Muscle layer of colon (tissue), 2 donors: Measurements from ENCODE around the gene SEC23IP.
"Not testable (repeated sequence)": the region's sequence is repeated elsewhere in the genome, so short reads cannot be mapped to it uniquely, and the experiment has no call there.

Experiments
- H3K27ac ChIP-seq: one replicate; pipeline ENCODE4 v1.7.0; 2013; ENCODE audit warnings: low read depth, mild to moderate bottlenecking, low read length, moderate library complexity
- H3K27me3 ChIP-seq, 2 donors: one replicate each; pipeline ENCODE4 v1.7.0; 2013; ENCODE audit warnings: low read length in 2 of 2, mild to moderate bottlenecking in 2 of 2; ENCODE audit not compliant: insufficient read depth in 2 of 2, control insufficient read depth in 1 of 2
- H3K36me3 ChIP-seq: one replicate; pipeline ENCODE4 v1.7.0; 2013; ENCODE audit warnings: mild to moderate bottlenecking, low read length; ENCODE audit not compliant: insufficient read depth
- H3K4me1 ChIP-seq: one replicate; pipeline ENCODE4 v1.7.0; 2013; ENCODE audit warnings: mild to moderate bottlenecking, low read length; ENCODE audit not compliant: insufficient read depth
- H3K4me3 ChIP-seq, 2 donors: one replicate each; pipeline ENCODE4 v1.7.0; 2013; ENCODE audit warnings: low read length in 2 of 2, low read depth in 1 of 2, mild to moderate bottlenecking in 1 of 2, moderate library complexity in 1 of 2
- H3K9ac ChIP-seq: one replicate; pipeline ENCODE4 v1.7.0; 2013; ENCODE audit warnings: low read length
- H3K9me3 ChIP-seq: one replicate; pipeline ENCODE4 v1.7.0; 2013; ENCODE audit warnings: mild to moderate bottlenecking, low read length
- donor health status: abdominal sarcoma.
- donor health status: Adenocarcinoma of cecum.

The SEC23IP gene

DNA sequence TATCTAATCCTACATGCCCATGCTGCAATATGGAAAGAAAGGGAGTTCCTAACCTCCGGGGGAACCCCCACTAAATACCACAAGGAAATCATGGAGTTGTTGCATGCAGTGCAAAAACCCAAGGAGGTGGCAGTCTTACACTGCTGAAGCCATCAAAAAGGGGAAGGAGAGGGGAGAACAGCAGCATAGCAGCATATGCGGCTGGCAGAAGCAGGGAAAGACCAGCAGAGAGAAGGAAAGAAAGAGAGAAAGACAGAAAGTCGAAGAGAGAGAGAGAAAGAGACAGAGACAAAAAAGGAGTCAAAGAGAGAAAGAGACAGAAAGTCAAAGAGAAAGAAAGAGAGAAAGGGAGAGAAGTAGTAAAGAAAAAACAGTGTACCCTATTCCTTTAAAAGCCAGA, 3.8 kb upstream of the SEC23IP start:
- H3K27me3 ChIP-seq, H3K27ac ChIP-seq, H3K36me3 ChIP-seq, H3K4me3 ChIP-seq, H3K9me3 ChIP-seq, H3K9ac ChIP-seq: not testable (repeated sequence)
- H3K4me1 ChIP-seq, result peaks cover 12% of the 10 kb centered on the region

- H3K4me1 ChIP-seq, result peaks cover 17% of the 10 kb centered on the region
- H3K9ac ChIP-seq, H3K27me3 ChIP-seq, H3K4me3 ChIP-seq, H3K9me3 ChIP-seq, H3K36me3 ChIP-seq, H3K27ac ChIP-seq: not testable (repeated sequence)
These were observed 3.3 kb upstream of the SEC23IP start for GRCh38 chr10:119889201-119889600.

- H3K4me3 ChIP-seq, H3K9ac ChIP-seq, H3K27me3 ChIP-seq, H3K27ac ChIP-seq, H3K9me3 ChIP-seq, H3K36me3 ChIP-seq: not testable (repeated sequence)
- peaks cover 23% of the 10 kb centered on the region for H3K4me1 ChIP-seq
These were observed 2.2 kb upstream of the SEC23IP start for GRCh38 chr10:119890307-119890706.

DNA sequence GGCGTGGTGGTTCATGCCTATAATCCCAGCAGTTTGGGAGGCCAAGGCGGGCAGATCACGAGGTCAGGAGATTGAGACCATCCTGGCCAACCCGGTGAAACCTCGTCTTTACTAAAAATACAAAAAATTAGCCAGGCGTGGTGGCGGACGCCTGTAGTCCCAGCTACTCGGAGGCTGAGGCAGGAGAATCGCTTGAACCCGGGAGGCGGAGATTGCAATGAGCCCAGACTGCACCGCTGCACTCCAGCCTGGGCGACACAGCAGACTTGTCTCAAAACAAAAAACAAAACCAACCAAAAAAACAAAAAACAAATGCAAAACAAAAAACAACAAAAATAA, 712 bp upstream of the SEC23IP start:
- H3K9ac ChIP-seq, H3K9me3 ChIP-seq, H3K27me3 ChIP-seq, H3K36me3 ChIP-seq: not testable (repeated sequence)
- H3K4me3 ChIP-seq, result peak overlapping the region; percentile 66 to 93
- peak overlapping the region; percentile 66 for H3K27ac ChIP-seq
- peaks cover 38% of the 10 kb centered on the region for H3K4me1 ChIP-seq

GRCh38 chr10:119893074-119893473, 544 bp downstream of the SEC23IP start:
- H3K27ac ChIP-seq, result peak overlapping the region; percentile 66
- no peaks in the 10 kb centered on the region for H3K9me3 ChIP-seq
- H3K27me3 ChIP-seq, result no peaks in the 10 kb centered on the region
- peak overlapping the region; percentile 93 for H3K9ac ChIP-seq
- peaks cover 6% of the 10 kb centered on the region for H3K36me3 ChIP-seq
- H3K4me3 ChIP-seq, result peak overlapping the region; percentile 69 to 93
- H3K4me1 ChIP-seq, result peaks cover 44% of the 10 kb centered on the region

GRCh38 chr10:119893845-119894427, 1.4 kb downstream of the SEC23IP start:
- H3K4me1 ChIP-seq, result peaks cover 44% of the 10 kb centered on the region
- no peak overlapping the region for H3K9ac ChIP-seq
- H3K27ac ChIP-seq, result no peak overlapping the region
- peak overlapping the region in 1 of 2 donors; percentile 93 for H3K4me3 ChIP-seq
- H3K9me3 ChIP-seq, result no peaks in the 10 kb centered on the region
- H3K27me3 ChIP-seq, result no peaks in the 10 kb centered on the region
- H3K36me3 ChIP-seq, result peaks cover 14% of the 10 kb centered on the region

- H3K36me3 ChIP-seq, result peaks cover 16% of the 10 kb centered on the region
- H3K9me3 ChIP-seq, result no peaks in the 10 kb centered on the region
- no peak overlapping the region for H3K4me3 ChIP-seq
- no peak overlapping the region for H3K9ac ChIP-seq
- peaks cover 44% of the 10 kb centered on the region for H3K4me1 ChIP-seq
- no peak overlapping the region for H3K27ac ChIP-seq
- no peaks in the 10 kb centered on the region for H3K27me3 ChIP-seq
These were observed 3.6 kb downstream of the SEC23IP start for GRCh38 chr10:119896061-119896655.

DNA sequence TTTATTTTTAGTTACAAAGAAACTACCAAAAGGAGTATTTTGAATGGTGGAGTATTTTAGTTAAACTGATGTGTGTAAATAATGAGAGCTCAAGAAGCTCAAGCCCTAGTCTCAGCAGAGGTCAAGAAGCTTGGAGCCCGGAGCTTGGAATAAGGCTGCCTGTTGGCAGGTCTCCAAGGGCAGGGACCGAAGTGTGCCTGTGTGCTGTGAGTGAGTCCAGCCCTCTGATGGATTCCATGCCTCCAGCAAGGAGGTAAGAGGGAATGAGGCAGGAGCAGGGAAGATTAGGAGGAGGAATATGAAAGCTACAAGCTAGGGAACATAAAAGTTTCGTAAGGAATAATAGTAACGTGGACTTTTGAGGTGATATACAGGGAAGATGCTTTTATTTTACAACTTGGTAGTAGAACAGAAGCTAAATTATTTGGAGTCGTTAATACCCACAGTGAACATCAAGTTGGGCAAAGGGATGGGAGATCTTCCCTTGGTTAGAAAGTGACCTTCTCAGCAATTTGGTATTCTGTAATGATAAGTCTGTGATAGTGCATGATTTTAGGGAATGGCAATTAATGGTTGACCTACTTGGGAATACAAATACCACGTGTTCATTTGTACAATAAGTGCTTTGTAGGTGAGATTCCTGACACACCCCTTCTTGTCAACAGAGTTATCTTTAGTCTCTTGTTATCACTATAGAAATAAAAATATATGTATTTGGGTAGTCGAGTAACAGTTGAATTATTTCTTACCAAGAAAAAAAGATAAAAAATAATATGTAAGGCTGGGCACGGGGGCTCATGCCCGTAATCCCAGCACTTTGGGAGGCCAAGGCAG, 4.6 kb downstream of the SEC23IP start:
- peaks cover 38% of the 10 kb centered on the region for H3K4me1 ChIP-seq
- H3K27ac ChIP-seq, result no peak overlapping the region
- no peaks in the 10 kb centered on the region for H3K27me3 ChIP-seq
- no peak overlapping the region for H3K4me3 ChIP-seq
- H3K36me3 ChIP-seq, result peaks cover 16% of the 10 kb centered on the region
- no peak overlapping the region for H3K9ac ChIP-seq
- H3K9me3 ChIP-seq, result no peaks in the 10 kb centered on the region

GRCh38 chr10:119898577-119898976, 6.0 kb downstream of the SEC23IP start:
- Histone ChIP-seq H3K36me3 (peaks cover 26% of the 10 kb centered on the region), H3K4me1 (peaks cover 33% of the 10 kb centered on the region), H3K9ac (no peak overlapping the region), H3K27ac (no peak overlapping the region), H3K9me3 (no peaks in the 10 kb centered on the region), H3K4me3 (no peak overlapping the region), H3K27me3 (no peaks in the 10 kb centered on the region)

DNA sequence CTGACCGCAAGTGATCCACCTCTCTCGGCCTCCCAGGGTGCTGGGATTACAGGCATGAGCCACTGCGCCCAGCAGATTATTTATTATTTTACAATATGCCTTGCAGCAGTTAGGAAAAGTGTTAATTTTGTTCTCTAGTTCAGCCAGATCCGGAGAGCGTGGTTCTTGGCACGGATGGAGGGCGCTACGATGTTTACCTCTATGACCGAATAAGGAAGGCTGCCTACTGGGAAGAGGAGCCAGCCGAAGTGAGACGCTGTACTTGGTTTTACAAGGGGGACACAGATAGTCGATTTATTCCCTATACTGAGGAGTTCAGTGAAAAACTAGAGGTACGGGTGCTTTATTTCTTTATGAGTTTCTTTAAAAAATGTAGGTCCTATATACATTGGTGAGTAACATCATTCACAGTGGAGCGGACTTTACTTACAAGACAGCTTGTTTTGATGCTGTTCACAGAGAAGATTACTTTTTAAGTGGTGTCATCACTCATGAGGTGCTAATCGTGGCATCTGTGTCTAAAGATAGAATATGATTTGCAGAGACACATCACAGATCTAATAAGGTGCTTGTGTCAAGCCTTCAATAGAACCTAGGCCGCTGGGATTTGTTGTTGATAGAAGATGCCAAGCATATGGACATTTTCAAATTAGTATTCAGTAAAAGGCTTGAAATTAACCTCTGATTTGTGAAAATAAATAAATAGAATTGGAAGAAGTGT, 11.6 kb downstream of the SEC23IP start:
- Histone ChIP-seq H3K9ac (no peak overlapping the region), H3K36me3 (peaks cover 36% of the 10 kb centered on the region), H3K27ac (peak overlapping the region; percentile 40)

DNA sequence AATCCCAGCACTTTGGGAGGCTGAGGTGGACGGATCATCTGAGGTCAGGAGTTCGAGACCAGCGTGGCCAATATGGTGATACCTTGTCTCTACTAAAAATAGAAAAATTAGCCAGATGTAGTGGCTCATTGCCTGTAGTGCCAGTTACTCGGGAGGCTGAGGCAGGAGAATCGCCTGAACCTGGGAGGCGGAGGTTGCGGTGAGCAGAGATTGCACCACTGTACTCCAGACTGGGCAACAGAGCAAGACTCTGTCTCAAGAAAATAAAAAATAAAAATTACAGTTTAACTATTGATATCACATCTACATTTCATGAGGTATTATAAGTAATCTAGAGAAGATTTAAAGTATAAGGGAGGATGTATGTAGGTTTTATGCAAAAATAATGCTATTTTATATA, 15.2 kb downstream of the SEC23IP start:
- not testable (repeated sequence) for H3K9ac ChIP-seq, H3K9me3 ChIP-seq, H3K4me3 ChIP-seq, H3K27ac ChIP-seq, H3K27me3 ChIP-seq, H3K4me1 ChIP-seq
- peaks cover 43% of the 10 kb centered on the region for H3K36me3 ChIP-seq

More for the DNA sequence above, 11.6 kb downstream of the SEC23IP start:
- Histone ChIP-seq H3K4me3 (no peak overlapping the region), H3K9me3 (no peaks in the 10 kb centered on the region), H3K27me3 (no peaks in the 10 kb centered on the region), H3K4me1 (no peaks in the 10 kb centered on the region)
